K562 (cell line): ENCODE measurements around the gene LGALS3. TPM values are rescaled to one million over a fixed set of nuclear protein-coding genes. Genes with fewer than 3 reads are reported as not detected.

Experiments
- ATAC-seq: fragments of 200-7000 bp; cut with Tn5 transposase; 3 replicates; pipeline ENCODE4 v1.9.1; 2020; ENCODE audit warnings: moderate library complexity
- BruUV-seq: library from RNA; stranded (reverse); fragments of 400-500 nt; replicated peaks from 2 replicates; lab custom pipeline; 2021; lab: Mats Ljungman, UMichigan
- CTCF ChIA-PET: fragments of 300-600 bp; formaldehyde crosslinking; extraction: SDS; loops from one replicate; lab custom pipeline; 2021; ENCODE audit warnings: low intra/inter-chr PET ratio; lab: Yijun Ruan, JAX
- POLR2A ChIA-PET: fragments of 300-600, 350-650 bp; sonication (Branson Sonifier 250); formaldehyde crosslinking; extraction: SDS; loops from one replicate; lab custom pipeline; 2021; ENCODE audit warnings: antibody characterized with exemption, inconsistent platforms; lab: Yijun Ruan, JAX
- DNase-seq, 4 experiments: peaks; one replicate each; pipeline versions ENCODE4 v3.0.0 to v3.0.0-alpha.2; 2011 to 2018; ENCODE audit warnings: low spot score in 3 of 4, mixed read lengths in 3 of 4; ENCODE audit errors: extremely low read depth in 1 of 4
- FAIRE-seq: peaks from 2 replicates; lab custom pipeline; 2011; peaks lifted over from hg19 to GRCh38; lab: Jason Lieb, UNC
- H2AFZ ChIP-seq: 2 replicates; pipeline ENCODE4 v1.6.0; 2011; ENCODE audit warnings: low read depth, low read length, control low read depth, inconsistent platforms
- H3K27ac ChIP-seq: fragments of 200-600 bp; 3 replicates; pipeline ENCODE4 v1.8.0; 2011; ENCODE audit warnings: low read depth, mild to moderate bottlenecking, control low read depth, inconsistent platforms, low read length, moderate library complexity, mixed read lengths; ENCODE audit errors: extremely low read depth
- H3K27me3 ChIP-seq, 2 experiments: fragments of 300-600 bp in 1 of 2; 2 replicates in 1 of 2; 3 replicates in 1 of 2; pipeline versions ENCODE4 v1.6.0 to v1.8.0; 2011; ENCODE audit warnings: inconsistent platforms in 2 of 2, low read length in 2 of 2, mild to moderate bottlenecking in 1 of 2, mixed read lengths in 1 of 2, moderate library complexity in 1 of 2; ENCODE audit not compliant: control insufficient read depth in 2 of 2, insufficient read depth in 2 of 2
- H3K36me3 ChIP-seq: fragments of 300-600 bp; 3 replicates; pipeline ENCODE4 v1.8.0; 2011; ENCODE audit warnings: mild to moderate bottlenecking, low read length, inconsistent platforms; ENCODE audit not compliant: control insufficient read depth, insufficient read depth
- H3K4me1 ChIP-seq, 2 experiments: fragments of 200-600 bp in 1 of 2; replicated peaks in 1 of 2; 2 replicates in 1 of 2; 3 replicates in 1 of 2; pipeline versions ENCODE4 v1.5.1 to v1.8.0; 2011; ENCODE audit warnings: inconsistent platforms in 2 of 2, low read length in 2 of 2, mild to moderate bottlenecking in 1 of 2, mixed read lengths in 1 of 2, moderate library complexity in 1 of 2; ENCODE audit not compliant: control insufficient read depth in 2 of 2, insufficient read depth in 2 of 2
- H3K4me2 ChIP-seq: 2 replicates; pipeline ENCODE4 v1.6.1; 2011; ENCODE audit warnings: low read length, control low read depth, inconsistent platforms, mixed read lengths; ENCODE audit not compliant: insufficient read depth
- H3K4me3 ChIP-seq: fragments of 200-600 bp; sonication (generic), shearing (Covaris generic); 2 replicates; pipeline ENCODE4 v1.5.1; 2016; ENCODE audit warnings: control low read depth, inconsistent platforms
- H3K79me2 ChIP-seq: fragments of 200-600 bp; 3 replicates; pipeline ENCODE4 v1.8.0; 2011; ENCODE audit warnings: low read length, inconsistent platforms; ENCODE audit not compliant: control insufficient read depth, insufficient read depth
- H3K9ac ChIP-seq, 2 experiments: 2 replicates each; pipeline versions ENCODE4 v1.6.0 to v1.6.1; 2011; ENCODE audit warnings: low read depth in 2 of 2, low read length in 2 of 2, control low read depth in 1 of 2, inconsistent platforms in 1 of 2, mild to moderate bottlenecking in 1 of 2, mixed read lengths in 1 of 2; ENCODE audit not compliant: insufficient read depth in 1 of 2
- H3K9me1 ChIP-seq: one replicate; pipeline ENCODE4 v1.6.0; 2011; ENCODE audit warnings: inconsistent platforms, mild to moderate bottlenecking, low read length, moderate library complexity; ENCODE audit not compliant: control insufficient read depth, insufficient read depth
- H3K9me3 ChIP-seq: replicated peaks from 2 replicates; pipeline ENCODE4 v1.5.1; 2011; ENCODE audit warnings: low read depth, low read length, inconsistent platforms; ENCODE audit not compliant: control insufficient read depth, insufficient read depth
- H4K20me1 ChIP-seq: replicated peaks from 2 replicates; pipeline ENCODE4 v1.6.1; 2011; ENCODE audit warnings: low read length, inconsistent platforms, mixed read lengths; ENCODE audit not compliant: control insufficient read depth, insufficient read depth
- FUS ChIP-seq: fragments of 200-400 bp; formaldehyde crosslinking; optimal IDR thresholded peaks from 2 replicates; pipeline ENCODE3; 2017; ENCODE audit warnings: low read depth, low read length
- ZNF146 ChIP-seq: IDR thresholded peaks from one replicate; pipeline ENCODE4 v1.6.1; 2018; ENCODE audit warnings: missing compliant biosample characterization; ENCODE audit not compliant: unreplicated experiment
- WGBS: fragments of 100-300 bp; shearing (Covaris generic); methylation state at CpG from one replicate; pipeline ENCODE4 v1.1.6; 2016; ENCODE audit warnings: low coverage, mixed read lengths; ENCODE audit not compliant: insufficient coverage; ENCODE audit errors: missing lambda C conversion rate; 5-methylcytosine and 5-hydroxymethylcytosine counted together
- in situ Hi-C: fragments of 300-500 bp; cut with MboI; formaldehyde crosslinking; loops from 4 replicates; pipeline ENCODE4 v1.15.0; 2018; ENCODE audit warnings: inconsistent platforms, mixed read lengths
- intact Hi-C: fragments of 100-400 bp; cut with micrococcal nuclease; formaldehyde crosslinking; loops from 2 replicates; pipeline ENCODE4 v1.14.2; 2022
- polyA plus RNA-seq, 8 experiments: library from polyadenylated mRNA; depleted of rRNA in 4 of 8; stranded (reverse) in 5 of 8; unstranded in 3 of 8; fragments of >200 nt; fragmentation: Nextera tagmentation in 2 of 8; fragmentation: Illumina TruSeq in 1 of 8; extraction: Ambion mirVana in 2 of 8; extraction: Trizol in 1 of 8; gene quantifications; 2 replicates each; pipeline versions ENCODE4 v1.2.1 to v1.2.3, GENCODE V29; 2011 to 2014; ENCODE audit warnings: inconsistent platforms in 1 of 8, missing spikeins in 1 of 8
- total RNA-seq, 7 experiments: library from RNA; depleted of rRNA in 6 of 7; stranded (reverse); fragments of >200 nt in 6 of 7; fragmentation: Illumina TruSeq in 2 of 7; extraction: Trizol in 2 of 7; gene quantifications; 2 replicates each; pipeline versions ENCODE4 v1.2.1 to v1.2.3, GENCODE V29; 2011 to 2021; ENCODE audit warnings: low replicate concordance in 1 of 7
- TF ChIP-seq, protein P1 (sequence below): IDR thresholded peaks from 3 replicates; pipeline ENCODE4 v1.6.1; 2011; ENCODE audit warnings: borderline replicate concordance, mild to moderate bottlenecking, moderate library complexity; ENCODE audit not compliant: insufficient read length; ENCODE audit errors: extremely low read depth
- TF ChIP-seq, protein P2 (sequence below): sonication (generic); formaldehyde crosslinking; IDR thresholded peaks from 2 replicates; pipeline ENCODE4 v1.9.0; 2022; ENCODE audit warnings: mild to moderate bottlenecking, missing genetic modification reagents
- TF ChIP-seq, protein P3 (sequence below), 2 experiments: fragments of 450-650 bp in 1 of 2; IDR thresholded peaks; 2 replicates each; pipeline ENCODE4 v1.6.1; 2011 to 2017; ENCODE audit warnings: low read depth in 2 of 2, antibody characterized with exemption in 1 of 2, borderline replicate concordance in 1 of 2, low read length in 1 of 2, mild to moderate bottlenecking in 1 of 2, mixed read lengths in 1 of 2; ENCODE audit not compliant: control insufficient read depth in 1 of 2

The LGALS3 gene
- total and polyA plus RNA-seq, 9 of the 15 experiments (the other 6 are each of a cell fraction or from before 2014, with no cell fraction given), result 0.04 to 1.9 (median 1.1) TPM

DNA sequence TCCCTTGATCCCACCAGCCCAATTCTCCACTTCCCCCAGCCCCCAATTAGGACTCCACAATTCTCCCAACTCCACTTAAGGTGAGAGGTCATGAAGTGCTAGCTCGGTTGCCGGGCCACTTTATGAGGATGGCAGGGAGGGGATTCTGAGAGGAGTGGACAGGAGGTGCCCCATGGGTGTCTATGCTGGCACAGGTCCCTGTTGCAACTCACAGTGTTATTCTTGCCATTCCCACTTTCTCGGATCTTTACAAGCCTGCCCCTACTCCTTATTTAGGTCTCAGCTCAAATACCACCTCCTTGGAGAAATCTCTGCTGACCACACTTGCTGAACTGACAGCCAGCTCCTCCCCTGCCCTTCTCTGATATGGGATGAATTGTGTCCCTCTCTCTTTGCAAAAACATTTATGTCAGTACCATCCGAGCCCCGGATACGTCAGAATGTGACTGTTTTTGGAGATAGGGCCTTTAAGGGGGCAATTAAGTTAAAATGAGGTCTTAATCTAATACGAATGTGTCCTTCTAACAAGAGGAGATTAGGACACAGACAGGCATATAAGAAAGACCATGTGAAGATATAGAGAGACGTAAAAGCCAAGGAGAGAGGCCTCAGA, 4.2 kb upstream of the LGALS3 start:
- no peak overlapping the region for H3K4me3 ChIP-seq
- no peak overlapping the region for H3K27ac ChIP-seq
- no peaks in the 10 kb centered on the region for H3K9me1 ChIP-seq
- H3K36me3 ChIP-seq, result no peaks in the 10 kb centered on the region
- CTCF ChIA-PET, result no interaction called here
- no peaks in the 10 kb centered on the region for H3K9me3 ChIP-seq
- DNase-seq (no peak), ATAC-seq (no peak), FAIRE-seq (no peak)
- BruUV-seq, result no TSS peak
- in situ Hi-C loops (no loop called here), intact Hi-C loops (no loop called here)
- H3K27me3 ChIP-seq, result no peaks in the 10 kb centered on the region
- POLR2A ChIA-PET, result interaction anchor here (0.6 to 2.0 kb wide), 2 partner anchors 22 to 90 kb away, joined by 3 to 7 read pairs; no protein-coding TSS in a partner anchor
- no peak overlapping the region for H3K4me2 ChIP-seq
- no peak overlapping the region for H2AFZ ChIP-seq
- no peaks in the 10 kb centered on the region for H4K20me1 ChIP-seq
- no peak overlapping the region for H3K9ac ChIP-seq
- H3K4me1 ChIP-seq, result peaks cover 10 to 22% of the 10 kb centered on the region in 2 experiments; a peak in 4 of 5 replicates
- 2% methylated on average over 6 of the region's 8 CpGs for WGBS
- H3K79me2 ChIP-seq, result no peaks in the 10 kb centered on the region
- TF ChIP-seq FUS (no peak), ZNF146 (CRISPR knock-in tag) (no peak)
- TF ChIP-seq, protein P1, sequence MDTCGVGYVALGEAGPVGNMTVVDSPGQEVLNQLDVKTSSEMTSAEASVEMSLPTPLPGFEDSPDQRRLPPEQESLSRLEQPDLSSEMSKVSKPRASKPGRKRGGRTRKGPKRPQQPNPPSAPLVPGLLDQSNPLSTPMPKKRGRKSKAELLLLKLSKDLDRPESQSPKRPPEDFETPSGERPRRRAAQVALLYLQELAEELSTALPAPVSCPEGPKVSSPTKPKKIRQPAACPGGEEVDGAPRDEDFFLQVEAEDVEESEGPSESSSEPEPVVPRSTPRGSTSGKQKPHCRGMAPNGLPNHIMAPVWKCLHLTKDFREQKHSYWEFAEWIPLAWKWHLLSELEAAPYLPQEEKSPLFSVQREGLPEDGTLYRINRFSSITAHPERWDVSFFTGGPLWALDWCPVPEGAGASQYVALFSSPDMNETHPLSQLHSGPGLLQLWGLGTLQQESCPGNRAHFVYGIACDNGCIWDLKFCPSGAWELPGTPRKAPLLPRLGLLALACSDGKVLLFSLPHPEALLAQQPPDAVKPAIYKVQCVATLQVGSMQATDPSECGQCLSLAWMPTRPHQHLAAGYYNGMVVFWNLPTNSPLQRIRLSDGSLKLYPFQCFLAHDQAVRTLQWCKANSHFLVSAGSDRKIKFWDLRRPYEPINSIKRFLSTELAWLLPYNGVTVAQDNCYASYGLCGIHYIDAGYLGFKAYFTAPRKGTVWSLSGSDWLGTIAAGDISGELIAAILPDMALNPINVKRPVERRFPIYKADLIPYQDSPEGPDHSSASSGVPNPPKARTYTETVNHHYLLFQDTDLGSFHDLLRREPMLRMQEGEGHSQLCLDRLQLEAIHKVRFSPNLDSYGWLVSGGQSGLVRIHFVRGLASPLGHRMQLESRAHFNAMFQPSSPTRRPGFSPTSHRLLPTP, result no peak
- TF ChIP-seq, protein P2, sequence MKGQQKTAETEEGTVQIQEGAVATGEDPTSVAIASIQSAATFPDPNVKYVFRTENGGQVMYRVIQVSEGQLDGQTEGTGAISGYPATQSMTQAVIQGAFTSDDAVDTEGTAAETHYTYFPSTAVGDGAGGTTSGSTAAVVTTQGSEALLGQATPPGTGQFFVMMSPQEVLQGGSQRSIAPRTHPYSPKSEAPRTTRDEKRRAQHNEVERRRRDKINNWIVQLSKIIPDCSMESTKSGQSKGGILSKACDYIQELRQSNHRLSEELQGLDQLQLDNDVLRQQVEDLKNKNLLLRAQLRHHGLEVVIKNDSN (CRISPR knock-in tag), result no peak
- TF ChIP-seq, protein P3, sequence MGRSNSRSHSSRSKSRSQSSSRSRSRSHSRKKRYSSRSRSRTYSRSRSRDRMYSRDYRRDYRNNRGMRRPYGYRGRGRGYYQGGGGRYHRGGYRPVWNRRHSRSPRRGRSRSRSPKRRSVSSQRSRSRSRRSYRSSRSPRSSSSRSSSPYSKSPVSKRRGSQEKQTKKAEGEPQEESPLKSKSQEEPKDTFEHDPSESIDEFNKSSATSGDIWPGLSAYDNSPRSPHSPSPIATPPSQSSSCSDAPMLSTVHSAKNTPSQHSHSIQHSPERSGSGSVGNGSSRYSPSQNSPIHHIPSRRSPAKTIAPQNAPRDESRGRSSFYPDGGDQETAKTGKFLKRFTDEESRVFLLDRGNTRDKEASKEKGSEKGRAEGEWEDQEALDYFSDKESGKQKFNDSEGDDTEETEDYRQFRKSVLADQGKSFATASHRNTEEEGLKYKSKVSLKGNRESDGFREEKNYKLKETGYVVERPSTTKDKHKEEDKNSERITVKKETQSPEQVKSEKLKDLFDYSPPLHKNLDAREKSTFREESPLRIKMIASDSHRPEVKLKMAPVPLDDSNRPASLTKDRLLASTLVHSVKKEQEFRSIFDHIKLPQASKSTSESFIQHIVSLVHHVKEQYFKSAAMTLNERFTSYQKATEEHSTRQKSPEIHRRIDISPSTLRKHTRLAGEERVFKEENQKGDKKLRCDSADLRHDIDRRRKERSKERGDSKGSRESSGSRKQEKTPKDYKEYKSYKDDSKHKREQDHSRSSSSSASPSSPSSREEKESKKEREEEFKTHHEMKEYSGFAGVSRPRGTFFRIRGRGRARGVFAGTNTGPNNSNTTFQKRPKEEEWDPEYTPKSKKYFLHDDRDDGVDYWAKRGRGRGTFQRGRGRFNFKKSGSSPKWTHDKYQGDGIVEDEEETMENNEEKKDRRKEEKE (IDR thresholded peaks at IDR 0.05; ENCODE audit: borderline replicate concordance in 1 of 2, control insufficient read depth in 1 of 2, low read depth in 2 of 2, low read length in 1 of 2), result no peak
